Heart right ventricle (tissue), 16 donors: Measurements from ENCODE around the gene KRT76. TPM values are rescaled to one million over a fixed set of nuclear protein-coding genes. Genes with fewer than 3 reads are reported as not detected.

ENCODE experiments used
- ATAC-seq, 8 donors: fragments of 200-7000 bp; cut with Tn5 transposase; one replicate each; pipeline ENCODE4 v1.9.1; 2020; ENCODE audit warnings: mild to moderate bottlenecking in 8 of 8, moderate library complexity in 8 of 8, moderate number of reproducible peaks in 1 of 8
- DNase-seq, 2 donors: peaks; one replicate each; pipeline ENCODE4 v3.0.0-alpha.2; 2020
- H3K27ac ChIP-seq, 10 donors: fragments of 200-600 bp; sonication (generic) in 2 of 10; one replicate each; pipeline versions ENCODE4 v1.5.0 to v1.8.0; 2020 to 2022; ENCODE audit warnings: mild to moderate bottlenecking in 3 of 10
- H3K27me3 ChIP-seq, 7 donors: fragments of 200-600 bp; one replicate each; pipeline ENCODE4 v1.8.0; 2021 to 2022; ENCODE audit warnings: mild to moderate bottlenecking in 2 of 7
- H3K36me3 ChIP-seq, 9 donors: fragments of 200-600 bp; sonication (generic) in 1 of 9; one replicate each; pipeline versions ENCODE4 v1.5.0 to v1.8.0; 2020 to 2022; ENCODE audit warnings: mild to moderate bottlenecking in 2 of 9
- H3K4me1 ChIP-seq, 9 donors: fragments of 200-600 bp; sonication (generic) in 1 of 9; one replicate each; pipeline versions ENCODE4 v1.5.0 to v1.8.0; 2020 to 2022; ENCODE audit warnings: mild to moderate bottlenecking in 4 of 9
- H3K4me3 ChIP-seq, 10 donors: fragments of 200-600 bp; sonication (generic) in 2 of 10; one replicate each; pipeline versions ENCODE4 v1.5.0 to v1.8.0; 2020 to 2022; ENCODE audit warnings: mild to moderate bottlenecking in 7 of 10, moderate library complexity in 2 of 10
- H3K9me3 ChIP-seq, 11 donors: fragments of 200-600 bp in 10 of 11; sonication (generic) in 2 of 11; one replicate each; pipeline versions ENCODE4 v1.5.0 to v1.8.0; 2013 to 2022; ENCODE audit warnings: mild to moderate bottlenecking in 2 of 11, control low read depth in 1 of 11, moderate library complexity in 1 of 11
- WGBS, 2 donors: extraction: QIAGEN DNeasy Blood & Tissue Kit; methylation state at CpG; one replicate each; pipeline ENCODE4 v1.1.7; 2013; ENCODE audit warnings: inconsistent platforms in 1 of 2; 5-methylcytosine and 5-hydroxymethylcytosine counted together
- intact Hi-C, 10 donors: fragments of 100-400 bp; cut with DNase I; formaldehyde crosslinking; loops; one replicate each; pipeline versions ENCODE4 v1.11.1 to v1.14.2; 2022
- polyA plus RNA-seq, 2 donors: library from polyadenylated mRNA; stranded (reverse); fragments of 200-250 nt; gene quantifications; one replicate each; pipeline ENCODE4 v1.2.3, GENCODE V29; 2013
- total RNA-seq, 10 donors: library from RNA; stranded (reverse); fragmentation: NEBNext Ultra II Directional in 3 of 10; extraction: Animal tissue kit (Norgen Biotek cat#: 25700) in 3 of 10; gene quantifications; one replicate each; pipeline versions ENCODE4 v1.2.1 to v1.2.4, GENCODE V29; 2021 to 2023
- TF ChIP-seq, protein P1 (sequence below), 9 donors: fragments of 200-600 bp; sonication (generic) in 2 of 9; IDR thresholded peaks; one replicate each; pipeline versions ENCODE4 v1.5.0 to v1.8.0; 2021 to 2022; ENCODE audit warnings: antibody characterized with exemption in 9 of 9, mild to moderate bottlenecking in 5 of 9, moderate library complexity in 1 of 9
- donor health status: Arrhythmogenic right ventricular cardiomyopathy.
- donor health status: ischemic (EF 13 %, LVEDD 7.1; RV severe dilation, severe dysfunction).
- donor health status: healthy with polysubstance abuse.
- donor health status: DM: no; HTN: yes; CAD: no.
- donor health status: DM: no; HTN: no; CAD: no.
- donor health status: ischemic (EF 25% LVEDD 6.9; RV normal size, moderate dysfunction).
- donor health status: ischemic (EF 25% LVEDD 5.7; RV mildly dilated, moderate dysfunction).
- donor health status: healthy.
- donor health status: DM: yes; HTN: yes; CAD: no.
- donor health status: Ischemic cardiomyopathy.
- donor health status: ischemic (EF 35%, LVEDD 5.7; RV mildly dilated, moderate dysfunction).
- donor health status: nonischemic (EF 11% LVEDD 7.7; RV severe dilation, severe dysfunction).
- donor health status: DM: yes; HTN: yes; CAD: no.
- donor health status: PGD.
- donor health status: ischemic (EF 29% LVEDD 5.4; RV normal size, mild dysfunction).
- donor health status: nonischemic (EF 23%, LVEDD 6.1; RV moderate dilation, normal function).

The KRT76 gene
- total and polyA plus RNA-seq, 12 donors, result not detected

DNA sequence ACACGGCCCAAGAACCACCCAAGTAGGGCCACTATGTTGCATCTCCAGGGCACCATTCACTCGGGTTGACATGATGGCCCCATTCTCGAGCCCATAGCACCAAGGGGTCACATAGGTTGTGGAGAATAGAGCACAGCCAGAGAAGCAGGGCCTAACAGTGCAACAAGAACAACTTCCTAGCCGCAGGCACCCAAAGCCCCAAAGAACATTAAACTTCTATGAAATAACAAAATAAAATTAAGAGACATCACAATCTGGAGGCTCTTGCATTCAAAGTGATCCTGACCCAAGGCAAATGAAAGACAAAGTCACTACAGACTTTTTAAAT, 34.9 kb upstream of the KRT76 start:
- WGBS, 2 donors, result 72 to 91% methylated on average over 4 of the region's 4 CpGs
- H3K27ac ChIP-seq, result no peak overlapping the region
- TF ChIP-seq, protein P1, sequence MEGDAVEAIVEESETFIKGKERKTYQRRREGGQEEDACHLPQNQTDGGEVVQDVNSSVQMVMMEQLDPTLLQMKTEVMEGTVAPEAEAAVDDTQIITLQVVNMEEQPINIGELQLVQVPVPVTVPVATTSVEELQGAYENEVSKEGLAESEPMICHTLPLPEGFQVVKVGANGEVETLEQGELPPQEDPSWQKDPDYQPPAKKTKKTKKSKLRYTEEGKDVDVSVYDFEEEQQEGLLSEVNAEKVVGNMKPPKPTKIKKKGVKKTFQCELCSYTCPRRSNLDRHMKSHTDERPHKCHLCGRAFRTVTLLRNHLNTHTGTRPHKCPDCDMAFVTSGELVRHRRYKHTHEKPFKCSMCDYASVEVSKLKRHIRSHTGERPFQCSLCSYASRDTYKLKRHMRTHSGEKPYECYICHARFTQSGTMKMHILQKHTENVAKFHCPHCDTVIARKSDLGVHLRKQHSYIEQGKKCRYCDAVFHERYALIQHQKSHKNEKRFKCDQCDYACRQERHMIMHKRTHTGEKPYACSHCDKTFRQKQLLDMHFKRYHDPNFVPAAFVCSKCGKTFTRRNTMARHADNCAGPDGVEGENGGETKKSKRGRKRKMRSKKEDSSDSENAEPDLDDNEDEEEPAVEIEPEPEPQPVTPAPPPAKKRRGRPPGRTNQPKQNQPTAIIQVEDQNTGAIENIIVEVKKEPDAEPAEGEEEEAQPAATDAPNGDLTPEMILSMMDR (IDR thresholded peaks at IDR 0.05), result no peak
- intact Hi-C loops, result no loop called here
- H3K27me3 ChIP-seq, result peaks cover 0 to 39% (median 13%) of the 10 kb centered on the region in 7 donors
- no peaks in the 10 kb centered on the region for H3K9me3 ChIP-seq
- H3K36me3 ChIP-seq, result no peaks in the 10 kb centered on the region
- H3K4me3 ChIP-seq, result no peak overlapping the region
- no peak for ATAC-seq
- H3K4me1 ChIP-seq, result peaks cover 0 to 6% (median 0%) of the 10 kb centered on the region in 9 donors
- DNase-seq, result no peak

DNA sequence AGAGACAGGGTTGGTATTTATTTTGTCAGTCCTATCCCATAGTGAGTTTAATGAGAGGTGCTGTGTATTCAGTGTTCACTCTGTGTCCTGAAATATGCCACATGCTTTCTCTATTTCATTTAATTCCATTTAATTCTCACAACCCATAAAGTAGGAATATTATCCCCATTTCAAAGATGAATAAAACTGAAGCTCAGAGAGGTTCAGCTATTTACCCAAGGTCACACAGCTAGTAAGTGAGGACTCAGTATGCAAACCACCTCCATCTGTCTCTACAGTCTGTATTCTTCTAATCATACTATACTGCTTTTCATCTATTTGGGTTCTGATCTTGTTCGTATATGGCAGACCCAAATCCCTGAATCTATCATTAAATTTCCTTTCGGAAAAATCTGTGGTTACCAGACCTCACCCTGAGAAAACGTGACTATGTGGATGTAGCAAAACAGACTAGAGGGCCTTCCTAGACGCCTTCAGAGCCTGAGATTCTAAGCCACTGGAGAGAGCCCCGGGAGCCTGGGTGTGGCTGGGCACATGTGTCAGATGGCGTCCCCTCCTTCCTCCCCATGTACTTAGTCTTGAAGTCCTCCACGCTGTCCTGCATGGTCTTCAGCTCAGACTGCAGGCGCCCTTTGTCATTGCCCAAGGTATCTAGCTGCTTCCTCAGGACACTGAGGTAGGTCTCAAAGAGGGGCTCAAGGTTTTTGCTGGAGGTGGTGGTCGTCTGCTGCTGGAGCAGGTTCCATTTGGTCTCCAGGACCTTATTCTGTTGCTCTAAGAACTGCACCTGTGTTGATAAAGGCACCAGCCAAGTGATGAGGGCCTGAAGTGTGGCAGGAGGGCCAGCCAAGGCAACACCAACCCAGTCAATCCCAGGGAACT, 34.3 kb upstream of the KRT76 start:
- WGBS, 2 donors, result 81 to 87% methylated on average over 9 of the region's 9 CpGs
- TF ChIP-seq, protein P1 (IDR thresholded peaks at IDR 0.05), result no peak
- Histone ChIP-seq H3K36me3 (no peaks in the 10 kb centered on the region), H3K4me1 (peaks cover 0 to 6% (median 0%) of the 10 kb centered on the region in 9 donors), H3K9me3 (no peaks in the 10 kb centered on the region), H3K27me3 (peaks cover 0 to 40% (median 13%) of the 10 kb centered on the region in 7 donors), H3K4me3 (no peak overlapping the region), H3K27ac (no peak overlapping the region)
- DNase-seq (no peak), ATAC-seq (no peak)
- intact Hi-C loops, result no loop called here

DNA sequence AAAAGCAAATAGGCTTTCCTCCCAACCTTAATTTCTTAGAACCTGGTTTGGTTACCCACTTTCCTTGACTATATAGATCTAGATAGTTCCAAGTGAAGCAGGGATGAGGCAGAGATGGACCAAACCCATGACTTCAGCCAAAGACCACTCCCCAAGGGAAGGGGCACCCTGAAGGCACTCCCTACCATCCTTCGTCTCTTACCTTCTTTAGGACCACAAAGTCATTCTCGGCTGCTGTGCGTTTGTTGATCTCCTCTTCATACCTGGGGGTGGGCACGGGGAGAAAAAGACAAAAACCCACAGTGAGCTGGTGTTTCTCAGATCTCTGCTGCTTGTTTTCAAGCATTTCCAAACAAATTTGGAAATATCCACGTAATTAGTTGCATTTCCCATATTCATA, 33.4 kb upstream of the KRT76 start:
- no peak for DNase-seq
- ATAC-seq, result no peak
- Histone ChIP-seq H3K4me1 (peaks cover 0 to 6% (median 0%) of the 10 kb centered on the region in 9 donors), H3K9me3 (no peaks in the 10 kb centered on the region), H3K27ac (no peak overlapping the region), H3K27me3 (peaks cover 0 to 40% (median 13%) of the 10 kb centered on the region in 7 donors), H3K36me3 (no peaks in the 10 kb centered on the region), H3K4me3 (no peak overlapping the region)
- WGBS, 2 donors, result 72 to 88% methylated on average over 5 of the region's 5 CpGs
- intact Hi-C loops, result no loop called here
- TF ChIP-seq, protein P1 (IDR thresholded peaks at IDR 0.05), result no peak

DNA sequence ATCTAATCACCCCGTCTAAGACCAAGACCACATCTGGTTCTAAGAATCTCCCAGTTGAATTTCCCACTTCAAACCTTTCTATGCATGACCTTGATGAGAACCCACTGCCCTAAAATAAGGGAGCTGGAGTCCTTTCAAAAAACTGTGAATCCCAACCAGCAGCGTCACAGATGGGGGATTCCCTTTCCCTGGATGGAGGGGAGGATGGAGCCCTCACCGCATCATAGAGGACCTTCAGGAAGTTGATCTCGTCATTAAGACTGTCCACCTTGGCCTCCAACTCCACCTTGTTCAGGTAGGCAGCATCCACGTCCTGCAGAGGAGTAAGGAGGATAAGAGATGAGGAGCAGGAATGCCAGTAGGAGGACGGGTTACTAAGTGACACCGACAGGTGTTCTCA, 32.0 kb upstream of the KRT76 start:
- TF ChIP-seq, protein P1 (IDR thresholded peaks at IDR 0.05), result no peak
- Histone ChIP-seq H3K36me3 (no peaks in the 10 kb centered on the region), H3K27ac (no peak overlapping the region), H3K4me3 (no peak overlapping the region), H3K4me1 (peaks cover 0 to 3% (median 0%) of the 10 kb centered on the region in 9 donors), H3K27me3 (peaks cover 0 to 38% (median 13%) of the 10 kb centered on the region in 7 donors), H3K9me3 (no peaks in the 10 kb centered on the region)
- DNase-seq, result no peak
- 73 to 76% methylated on average over 7 of the region's 7 CpGs for WGBS, 2 donors
- intact Hi-C loops, result no loop called here
- no peak for ATAC-seq
